ENCODE data around the gene CTU2.

CTU2 gene

GRCh38 chr16:88697116-88697830 lies 9.0 kb upstream of the CTU2 start:
- DNase-seq (ENCODE audit: low read depth): no peak

- DNase-seq (ENCODE audit: low read depth): no peak
Observed at GRCh38 chr16:88697831-88698615, 8.3 kb upstream of the CTU2 start.

GRCh38 chr16:88698646-88699045 lies 7.7 kb upstream of the CTU2 start:
- no peak for DNase-seq (ENCODE audit: low read depth)

GRCh38 chr16:88699180-88699579 lies 7.1 kb upstream of the CTU2 start:
- DNase-seq (ENCODE audit: low read depth): no peak

GRCh38 chr16:88700322-88700635 lies 6.0 kb upstream of the CTU2 start:
- DNase-seq (ENCODE audit: low read depth): no peak

GRCh38 chr16:88700636-88701482 lies 5.4 kb upstream of the CTU2 start:
- peak; percentile 95 for DNase-seq (ENCODE audit: low read depth)

GRCh38 chr16:88701581-88702370 lies 4.5 kb upstream of the CTU2 start:
- no peak for DNase-seq (ENCODE audit: low read depth)

GRCh38 chr16:88702371-88703210 lies 3.7 kb upstream of the CTU2 start:
- DNase-seq (ENCODE audit: low read depth): no peak

GRCh38 chr16:88703486-88704309 lies 2.6 kb upstream of the CTU2 start:
- DNase-seq (ENCODE audit: low read depth): peak; percentile 69

- DNase-seq (ENCODE audit: low read depth): no peak
Observed at GRCh38 chr16:88705076-88705684, 1.1 kb upstream of the CTU2 start.

GRCh38 chr16:88705801-88706228 lies 488 bp upstream of the CTU2 start:
- DNase-seq (ENCODE audit: low read depth): no peak

- no peak for DNase-seq (ENCODE audit: low read depth)
Observed at GRCh38 chr16:88706965-88707826, 893 bp downstream of the CTU2 start.

- DNase-seq (ENCODE audit: low read depth): no peak
Observed at GRCh38 chr16:88710556-88710955, 4.3 kb downstream of the CTU2 start.

GRCh38 chr16:88711750-88712340 lies 5.5 kb downstream of the CTU2 start:
- DNase-seq (ENCODE audit: low read depth): no peak

GRCh38 chr16:88712362-88712979 lies 6.2 kb downstream of the CTU2 start:
- no peak for DNase-seq (ENCODE audit: low read depth)

- DNase-seq (ENCODE audit: low read depth): no peak
Observed at GRCh38 chr16:88713054-88713453, 6.8 kb downstream of the CTU2 start.

GRCh38 chr16:88713568-88714419 lies 7.5 kb downstream of the CTU2 start:
- DNase-seq (ENCODE audit: low read depth): no peak

Measured in activated T-helper 1 cell treated with Interleukin-2 at 50 U/mL for 16 hours (primary cell).